Measurements from ENCODE around the gene ILF3. TPM values are rescaled to one million over a fixed set of nuclear protein-coding genes. Genes with fewer than 3 reads are reported as not detected.

Gene ILF3
- total RNA-seq, 1 donor from 2014 or later: 69.4 TPM

- Histone ChIP-seq H3K4me3 (ENCODE audit: low read length in 3 of 3) (no peak overlapping the region), H3K4me1 (ENCODE audit: control insufficient read depth in 3 of 3, insufficient read depth in 3 of 3, low read length in 3 of 3) (peaks cover 0 to 9% (median 0%) of the 10 kb centered on the region in 3 donors), H3K27me3 (ENCODE audit: control insufficient read depth in 3 of 3, insufficient read depth in 3 of 3, low read length in 3 of 3) (no peaks in the 10 kb centered on the region), H3K36me3 (ENCODE audit: control insufficient read depth in 3 of 3, insufficient read depth in 3 of 3, low read length in 3 of 3) (peaks cover 85 to 91% (median 85%) of the 10 kb centered on the region in 3 donors), H3K9me3 (ENCODE audit: control insufficient read depth in 3 of 3, low read length in 3 of 3) (no peaks in the 10 kb centered on the region), H3K9ac (ENCODE audit: low read depth in 1 of 3, low read length in 3 of 3) (no peak overlapping the region), H3K27ac (ENCODE audit: low read depth, low read length) (no peak overlapping the region)
Measured at GRCh38 chr19:10683064-10683426, 28.9 kb downstream of the ILF3 start.

DNA sequence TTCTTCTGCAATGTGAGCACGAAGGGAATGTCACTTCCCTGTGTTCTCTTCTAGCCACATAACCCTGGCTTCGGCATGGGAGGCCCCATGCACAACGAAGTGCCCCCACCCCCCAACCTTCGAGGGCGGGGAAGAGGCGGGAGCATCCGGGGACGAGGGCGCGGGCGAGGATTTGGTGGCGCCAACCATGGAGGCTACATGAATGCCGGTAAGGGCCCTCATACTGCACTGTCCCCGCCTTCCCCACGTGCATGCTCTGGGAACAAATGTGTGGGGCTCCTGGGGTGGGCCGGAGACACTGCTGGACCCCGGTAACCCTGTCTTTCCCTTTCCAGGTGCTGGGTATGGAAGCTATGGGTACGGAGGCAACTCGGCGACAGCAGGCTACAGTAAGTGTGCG lies 29.4 kb downstream of the ILF3 start:
- Histone ChIP-seq H3K9ac (ENCODE audit: low read depth in 1 of 3, low read length in 3 of 3) (no peak overlapping the region), H3K4me3 (ENCODE audit: low read length in 3 of 3) (no peak overlapping the region), H3K9me3 (ENCODE audit: control insufficient read depth in 3 of 3, low read length in 3 of 3) (no peaks in the 10 kb centered on the region), H3K27me3 (ENCODE audit: control insufficient read depth in 3 of 3, insufficient read depth in 3 of 3, low read length in 3 of 3) (no peaks in the 10 kb centered on the region), H3K27ac (ENCODE audit: low read depth, low read length) (no peak overlapping the region), H3K36me3 (ENCODE audit: control insufficient read depth in 3 of 3, insufficient read depth in 3 of 3, low read length in 3 of 3) (peaks cover 86 to 91% (median 86%) of the 10 kb centered on the region in 3 donors), H3K4me1 (ENCODE audit: control insufficient read depth in 3 of 3, insufficient read depth in 3 of 3, low read length in 3 of 3) (peaks cover 0 to 9% (median 0%) of the 10 kb centered on the region in 3 donors)

DNA sequence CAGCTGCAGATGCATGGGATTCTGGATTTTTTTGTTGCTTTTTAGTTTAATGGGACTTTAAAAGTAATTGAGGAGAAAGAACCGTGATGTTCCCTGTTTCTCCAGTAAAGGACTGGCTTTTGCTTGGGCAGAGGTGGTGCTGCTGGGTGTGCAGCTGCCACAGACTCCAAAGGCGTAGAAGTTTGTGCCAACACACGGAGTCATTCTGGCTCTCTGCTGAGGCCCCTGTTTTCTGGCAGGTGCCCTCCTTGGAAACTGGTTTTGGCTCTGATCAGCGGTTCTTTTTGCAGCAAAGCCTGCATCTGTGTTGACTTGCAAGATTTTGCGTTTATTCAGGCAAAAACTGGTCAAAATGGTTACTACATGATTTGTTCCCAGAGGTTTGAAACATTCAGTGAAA lies 31.1 kb downstream of the ILF3 start:
- H3K9me3 ChIP-seq (ENCODE audit: control insufficient read depth in 3 of 3, low read length in 3 of 3): no peaks in the 10 kb centered on the region
- H3K4me3 ChIP-seq (ENCODE audit: low read length in 3 of 3): no peak overlapping the region
- H3K36me3 ChIP-seq (ENCODE audit: control insufficient read depth in 3 of 3, insufficient read depth in 3 of 3, low read length in 3 of 3): peaks cover 84 to 89% (median 85%) of the 10 kb centered on the region in 3 donors

GRCh38 chr19:10686193-10686592 lies 32.0 kb downstream of the ILF3 start:
- Histone ChIP-seq H3K4me1 (ENCODE audit: control insufficient read depth in 3 of 3, insufficient read depth in 3 of 3, low read length in 3 of 3) (peaks cover 0 to 9% (median 0%) of the 10 kb centered on the region in 3 donors), H3K27ac (ENCODE audit: low read depth, low read length) (no peak overlapping the region), H3K27me3 (ENCODE audit: control insufficient read depth in 3 of 3, insufficient read depth in 3 of 3, low read length in 3 of 3) (no peaks in the 10 kb centered on the region), H3K9ac (ENCODE audit: low read depth in 1 of 3, low read length in 3 of 3) (no peak overlapping the region), H3K36me3 (ENCODE audit: control insufficient read depth in 3 of 3, insufficient read depth in 3 of 3, low read length in 3 of 3) (peaks cover 82 to 85% (median 84%) of the 10 kb centered on the region in 3 donors), H3K4me3 (ENCODE audit: low read length in 3 of 3) (no peak overlapping the region), H3K9me3 (ENCODE audit: control insufficient read depth in 3 of 3, low read length in 3 of 3) (no peaks in the 10 kb centered on the region)

More for the DNA sequence above, 31.1 kb downstream of the ILF3 start:
- no peaks in the 10 kb centered on the region for H3K27me3 ChIP-seq (ENCODE audit: control insufficient read depth in 3 of 3, insufficient read depth in 3 of 3, low read length in 3 of 3)
- H3K27ac ChIP-seq (ENCODE audit: low read depth, low read length): no peak overlapping the region
- peaks cover 0 to 9% (median 0%) of the 10 kb centered on the region in 3 donors for H3K4me1 ChIP-seq (ENCODE audit: control insufficient read depth in 3 of 3, insufficient read depth in 3 of 3, low read length in 3 of 3)
- no peak overlapping the region for H3K9ac ChIP-seq (ENCODE audit: low read depth in 1 of 3, low read length in 3 of 3)

DNA sequence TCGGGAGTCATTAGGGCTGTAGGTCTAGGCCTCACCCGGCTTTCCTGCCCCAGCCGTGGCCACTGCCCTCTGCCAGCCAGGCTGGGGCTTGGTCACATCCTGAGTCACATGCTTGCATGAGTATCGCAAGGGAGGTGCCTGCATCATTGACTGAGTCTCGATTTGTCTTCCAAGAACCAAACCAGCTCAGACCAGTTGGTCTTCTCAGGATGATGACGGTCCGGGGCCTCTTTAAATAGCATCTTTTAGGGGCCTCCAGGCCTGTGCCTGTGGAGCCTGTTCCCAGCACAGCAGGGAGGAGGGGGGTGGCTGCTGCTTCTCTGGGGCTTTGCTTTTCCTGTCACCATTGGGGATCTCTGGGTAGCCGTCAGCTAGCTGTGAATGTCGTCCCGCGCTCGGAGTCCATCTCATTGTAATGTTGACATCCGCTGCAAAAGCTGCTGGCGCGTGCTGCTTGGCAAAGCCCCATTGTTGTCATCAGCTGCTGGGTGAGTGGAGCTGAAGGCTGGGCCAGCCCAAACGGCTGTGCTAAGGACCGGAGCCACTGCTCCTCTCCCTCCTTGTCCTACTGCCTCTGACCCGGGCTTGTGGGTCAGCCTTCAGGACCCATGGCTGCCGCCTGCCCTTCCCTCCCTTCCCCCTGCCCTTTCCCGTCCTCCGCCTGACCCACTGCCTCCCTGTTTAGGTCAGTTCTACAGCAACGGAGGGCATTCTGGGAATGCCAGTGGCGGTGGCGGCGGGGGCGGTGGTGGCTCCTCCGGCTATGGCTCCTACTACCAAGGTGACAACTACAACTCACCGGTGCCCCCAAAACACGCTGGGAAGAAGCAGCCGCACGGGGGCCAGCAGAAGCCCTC lies 32.7 kb downstream of the ILF3 start:
- H3K27me3 ChIP-seq (ENCODE audit: control insufficient read depth in 3 of 3, insufficient read depth in 3 of 3, low read length in 3 of 3): no peaks in the 10 kb centered on the region
- no peak overlapping the region for H3K9ac ChIP-seq (ENCODE audit: low read depth in 1 of 3, low read length in 3 of 3)
- no peaks in the 10 kb centered on the region for H3K9me3 ChIP-seq (ENCODE audit: control insufficient read depth in 3 of 3, low read length in 3 of 3)
- H3K4me3 ChIP-seq (ENCODE audit: low read length in 3 of 3): no peak overlapping the region
- H3K36me3 ChIP-seq (ENCODE audit: control insufficient read depth in 3 of 3, insufficient read depth in 3 of 3, low read length in 3 of 3): peaks cover 82 to 84% (median 82%) of the 10 kb centered on the region in 3 donors
- H3K27ac ChIP-seq (ENCODE audit: low read depth, low read length): no peak overlapping the region
- H3K4me1 ChIP-seq (ENCODE audit: control insufficient read depth in 3 of 3, insufficient read depth in 3 of 3, low read length in 3 of 3): peaks cover 0 to 9% (median 0%) of the 10 kb centered on the region in 3 donors

DNA sequence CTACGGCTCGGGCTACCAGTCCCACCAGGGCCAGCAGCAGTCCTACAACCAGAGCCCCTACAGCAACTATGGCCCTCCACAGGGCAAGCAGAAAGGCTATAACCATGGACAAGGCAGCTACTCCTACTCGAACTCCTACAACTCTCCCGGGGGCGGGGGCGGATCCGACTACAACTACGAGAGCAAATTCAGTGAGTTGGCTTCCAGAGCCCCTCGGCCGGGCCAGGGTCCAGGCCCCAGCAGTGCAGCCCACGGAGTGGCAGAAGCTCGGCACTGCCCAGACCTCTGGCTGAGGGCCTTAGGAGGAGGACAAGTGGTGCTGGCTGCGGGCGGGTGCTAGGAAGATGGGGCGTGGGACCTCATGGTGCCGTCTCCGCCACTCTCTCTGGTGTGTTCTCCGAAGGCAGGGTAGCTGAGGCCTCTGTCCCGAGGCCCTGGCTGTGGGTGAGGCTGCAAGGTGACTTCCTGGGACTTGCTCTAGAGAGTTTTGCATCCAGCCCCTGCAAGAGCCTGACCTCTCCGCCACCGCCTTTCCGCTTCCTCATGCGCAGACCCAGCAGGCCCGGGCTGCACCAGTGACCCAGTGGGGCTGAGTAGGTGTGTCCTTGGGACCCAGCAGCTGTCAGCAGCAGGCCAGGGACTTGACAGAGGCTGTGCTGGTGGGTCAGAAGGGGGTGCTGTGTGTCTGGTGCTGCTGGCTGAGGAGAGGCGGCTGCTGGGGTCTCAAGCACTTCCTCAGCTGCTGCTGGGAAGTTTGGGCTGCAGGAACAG lies 33.6 kb downstream of the ILF3 start:
- H3K27me3 ChIP-seq (ENCODE audit: control insufficient read depth in 3 of 3, insufficient read depth in 3 of 3, low read length in 3 of 3): no peaks in the 10 kb centered on the region
- H3K4me1 ChIP-seq (ENCODE audit: control insufficient read depth in 3 of 3, insufficient read depth in 3 of 3, low read length in 3 of 3): peaks cover 0 to 9% (median 0%) of the 10 kb centered on the region in 3 donors
- no peak overlapping the region for H3K4me3 ChIP-seq (ENCODE audit: low read length in 3 of 3)
- H3K36me3 ChIP-seq (ENCODE audit: control insufficient read depth in 3 of 3, insufficient read depth in 3 of 3, low read length in 3 of 3): peaks cover 74 to 84% (median 82%) of the 10 kb centered on the region in 3 donors
- H3K27ac ChIP-seq (ENCODE audit: low read depth, low read length): no peak overlapping the region
- H3K9ac ChIP-seq (ENCODE audit: low read depth in 1 of 3, low read length in 3 of 3): no peak overlapping the region
- no peaks in the 10 kb centered on the region for H3K9me3 ChIP-seq (ENCODE audit: control insufficient read depth in 3 of 3, low read length in 3 of 3)

DNA sequence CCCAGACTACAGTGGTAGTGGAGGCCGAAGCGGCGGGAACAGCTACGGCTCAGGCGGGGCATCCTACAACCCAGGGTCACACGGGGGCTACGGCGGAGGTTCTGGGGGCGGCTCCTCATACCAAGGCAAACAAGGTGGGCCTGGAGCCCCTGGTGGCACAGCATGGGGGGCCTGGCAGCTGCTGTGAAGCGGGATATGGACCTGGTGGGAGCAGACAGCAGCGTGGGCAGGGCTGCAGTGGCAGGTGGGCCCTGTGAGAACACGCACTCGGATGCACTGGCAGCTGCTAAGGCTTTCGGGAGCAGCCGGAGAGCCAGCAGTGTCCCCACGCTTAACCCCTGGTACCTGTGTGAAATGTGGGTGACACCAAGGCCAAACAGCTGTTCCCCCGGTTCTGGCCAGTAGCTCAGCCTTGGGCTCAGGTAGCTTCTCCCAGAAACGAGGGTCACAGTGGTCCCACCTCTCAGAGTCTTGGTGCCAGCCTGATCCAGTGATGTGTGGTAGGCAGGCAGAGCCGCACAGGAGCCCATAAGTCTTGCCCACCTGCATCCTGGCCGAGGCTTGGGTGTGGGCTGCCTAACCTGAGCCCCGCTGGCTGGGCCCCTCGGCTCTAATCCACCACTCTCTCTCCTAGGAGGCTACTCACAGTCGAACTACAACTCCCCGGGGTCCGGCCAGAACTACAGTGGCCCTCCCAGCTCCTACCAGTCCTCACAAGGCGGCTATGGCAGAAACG lies 34.6 kb downstream of the ILF3 start:
- Histone ChIP-seq H3K9me3 (ENCODE audit: control insufficient read depth in 3 of 3, low read length in 3 of 3) (no peaks in the 10 kb centered on the region), H3K4me3 (ENCODE audit: low read length in 3 of 3) (no peak overlapping the region), H3K9ac (ENCODE audit: low read depth in 1 of 3, low read length in 3 of 3) (no peak overlapping the region), H3K36me3 (ENCODE audit: control insufficient read depth in 3 of 3, insufficient read depth in 3 of 3, low read length in 3 of 3) (peaks cover 64 to 75% (median 73%) of the 10 kb centered on the region in 3 donors), H3K4me1 (ENCODE audit: control insufficient read depth in 3 of 3, insufficient read depth in 3 of 3, low read length in 3 of 3) (peaks cover 0 to 9% (median 0%) of the 10 kb centered on the region in 3 donors), H3K27ac (ENCODE audit: low read depth, low read length) (no peak overlapping the region), H3K27me3 (ENCODE audit: control insufficient read depth in 3 of 3, insufficient read depth in 3 of 3, low read length in 3 of 3) (no peaks in the 10 kb centered on the region)

- peaks cover 48 to 65% (median 58%) of the 10 kb centered on the region in 3 donors for H3K36me3 ChIP-seq (ENCODE audit: control insufficient read depth in 3 of 3, insufficient read depth in 3 of 3, low read length in 3 of 3)
Measured at GRCh38 chr19:10690341-10690781, 36.2 kb downstream of the ILF3 start.

DNA sequence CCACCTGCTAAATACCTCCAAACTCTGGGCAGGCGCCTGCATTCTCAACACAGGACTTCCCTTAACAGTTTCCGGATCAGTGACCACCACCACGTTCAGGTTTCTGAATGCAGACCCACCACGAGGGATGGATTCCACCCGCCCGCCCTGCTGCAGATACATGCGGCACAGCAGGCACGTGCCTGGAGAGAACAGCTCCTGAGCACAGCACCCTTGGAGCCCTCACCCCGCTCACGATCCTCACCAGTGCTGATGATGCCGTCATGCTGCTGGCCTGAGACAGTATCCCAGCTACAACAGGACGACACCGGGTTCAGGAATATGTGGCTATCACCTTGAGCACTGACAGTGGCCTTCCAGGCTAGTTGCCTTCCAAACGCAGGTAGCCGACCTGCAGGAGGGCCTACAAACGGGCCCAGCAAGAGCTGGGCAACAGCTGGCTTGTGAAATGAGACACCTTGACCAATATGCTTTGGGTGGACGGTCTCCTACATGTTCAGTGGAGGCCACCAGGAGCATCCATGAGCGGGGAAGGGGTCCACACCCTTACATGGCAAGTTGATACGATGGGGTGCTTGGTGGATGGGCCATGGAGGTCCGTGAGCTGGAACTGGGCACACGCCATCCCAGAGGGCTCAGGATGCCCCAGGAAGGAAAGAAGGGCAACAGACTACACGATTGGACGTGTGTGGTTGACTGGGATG lies 37.2 kb downstream of the ILF3 start:
- peaks cover 8 to 21% (median 9%) of the 10 kb centered on the region in 3 donors for H3K4me1 ChIP-seq (ENCODE audit: control insufficient read depth in 3 of 3, insufficient read depth in 3 of 3, low read length in 3 of 3)
- H3K9me3 ChIP-seq (ENCODE audit: control insufficient read depth in 3 of 3, low read length in 3 of 3): no peaks in the 10 kb centered on the region
- H3K4me3 ChIP-seq (ENCODE audit: low read length in 3 of 3): no peak overlapping the region
- no peak overlapping the region for H3K9ac ChIP-seq (ENCODE audit: low read depth in 1 of 3, low read length in 3 of 3)
- H3K27me3 ChIP-seq (ENCODE audit: control insufficient read depth in 3 of 3, insufficient read depth in 3 of 3, low read length in 3 of 3): no peaks in the 10 kb centered on the region
- peaks cover 45 to 62% (median 57%) of the 10 kb centered on the region in 3 donors for H3K36me3 ChIP-seq (ENCODE audit: control insufficient read depth in 3 of 3, insufficient read depth in 3 of 3, low read length in 3 of 3)
- H3K27ac ChIP-seq (ENCODE audit: low read depth, low read length): no peak overlapping the region

More at GRCh38 chr19:10690341-10690781, 36.2 kb downstream of the ILF3 start:
- Histone ChIP-seq H3K9ac (ENCODE audit: low read depth in 1 of 3, low read length in 3 of 3) (no peak overlapping the region), H3K4me1 (ENCODE audit: control insufficient read depth in 3 of 3, insufficient read depth in 3 of 3, low read length in 3 of 3) (peaks cover 3 to 13% (median 3%) of the 10 kb centered on the region in 3 donors), H3K27ac (ENCODE audit: low read depth, low read length) (no peak overlapping the region), H3K27me3 (ENCODE audit: control insufficient read depth in 3 of 3, insufficient read depth in 3 of 3, low read length in 3 of 3) (no peaks in the 10 kb centered on the region), H3K9me3 (ENCODE audit: control insufficient read depth in 3 of 3, low read length in 3 of 3) (no peaks in the 10 kb centered on the region), H3K4me3 (ENCODE audit: low read length in 3 of 3) (no peak overlapping the region)

All from skeletal muscle tissue (tissue), 4 donors.